Astrocyte (in vitro differentiated cells and primary cell): Measurements from ENCODE around the gene FGFRL1. TPM values are rescaled to one million over a fixed set of nuclear protein-coding genes. Genes with fewer than 3 reads are reported as not detected.

ENCODE experiments used
- DNase-seq: peaks from one replicate; pipeline ENCODE4 v3.0.0-alpha.2; 2010; ENCODE audit warnings: low read depth
- FAIRE-seq: peaks from 2 replicates; lab custom pipeline; 2011; peaks lifted over from hg19 to GRCh38; lab: Jason Lieb, UNC
- H2AFZ ChIP-seq: 2 replicates; pipeline ENCODE4 v1.6.0; 2012; ENCODE audit warnings: low read depth, low read length, inconsistent platforms
- H3K27ac ChIP-seq: 2 replicates; pipeline ENCODE4 v1.5.1; 2011; ENCODE audit warnings: low read depth, low read length, inconsistent platforms
- H3K27me3 ChIP-seq: 2 replicates; pipeline ENCODE4 v1.6.0; 2011; ENCODE audit warnings: low read length, inconsistent platforms; ENCODE audit not compliant: insufficient read depth
- H3K36me3 ChIP-seq: 2 replicates; pipeline ENCODE4 v1.5.1; 2011; ENCODE audit warnings: low read length, inconsistent platforms; ENCODE audit not compliant: insufficient read depth
- H3K4me1 ChIP-seq: 2 replicates; pipeline ENCODE4 v1.5.1; 2011; ENCODE audit warnings: low read length, inconsistent platforms; ENCODE audit not compliant: insufficient read depth
- H3K4me2 ChIP-seq: 2 replicates; pipeline ENCODE4 v1.6.0; 2012; ENCODE audit warnings: low read length, inconsistent platforms
- H3K4me3 ChIP-seq: 2 replicates; pipeline ENCODE4 v1.5.1; 2011; ENCODE audit warnings: low read depth, mild to moderate bottlenecking, low read length, inconsistent platforms; ENCODE audit not compliant: insufficient read depth
- H3K79me2 ChIP-seq: 2 replicates; pipeline ENCODE4 v1.6.0; 2012; ENCODE audit warnings: mild to moderate bottlenecking, low read length, inconsistent platforms; ENCODE audit not compliant: insufficient read depth
- H3K9ac ChIP-seq: 2 replicates; pipeline ENCODE4 v1.6.0; 2012; ENCODE audit warnings: mild to moderate bottlenecking, low read length, inconsistent platforms
- H3K9me3 ChIP-seq: 2 replicates; pipeline ENCODE4 v1.5.1; 2012; ENCODE audit warnings: low read depth, mild to moderate bottlenecking, low read length, inconsistent platforms; ENCODE audit not compliant: insufficient read depth
- H4K20me1 ChIP-seq: 2 replicates; pipeline ENCODE4 v1.6.0; 2012; ENCODE audit warnings: low read length, inconsistent platforms; ENCODE audit not compliant: insufficient read depth
- H3K27ac Mint-ChIP-seq: one replicate; pipeline ENCODE4 v1.8.0; 2021; ENCODE audit warnings: mild to moderate bottlenecking, mixed read lengths; ENCODE audit not compliant: unreplicated experiment
- H3K27me3 Mint-ChIP-seq: one replicate; pipeline ENCODE4 v1.8.0; 2021; ENCODE audit warnings: low read depth, mixed read lengths; ENCODE audit not compliant: unreplicated experiment
- H3K36me3 Mint-ChIP-seq: one replicate; pipeline ENCODE4 v1.8.0; 2021; ENCODE audit warnings: low read depth, mixed read lengths; ENCODE audit not compliant: unreplicated experiment
- H3K4me1 Mint-ChIP-seq: one replicate; pipeline ENCODE4 v1.8.0; 2021; ENCODE audit warnings: low read depth, mixed read lengths; ENCODE audit not compliant: unreplicated experiment
- H3K4me3 Mint-ChIP-seq: one replicate; pipeline ENCODE4 v1.8.0; 2021; ENCODE audit warnings: mild to moderate bottlenecking, moderate library complexity, mixed read lengths; ENCODE audit not compliant: unreplicated experiment
- H3K9me3 Mint-ChIP-seq: one replicate; pipeline ENCODE4 v1.8.0; 2021; ENCODE audit warnings: mild to moderate bottlenecking, mixed read lengths; ENCODE audit not compliant: unreplicated experiment
- EZH2 ChIP-seq: IDR thresholded peaks from 2 replicates; pipeline ENCODE4 v1.6.1; 2012; ENCODE audit warnings: mild to moderate bottlenecking, low read length, inconsistent platforms; ENCODE audit not compliant: insufficient read depth
- total RNA-seq: library from RNA; stranded (reverse); gene quantifications from 2 replicates; pipeline ENCODE4 v1.2.1, GENCODE V29; 2021
- TF ChIP-seq, protein P1 (sequence below): IDR thresholded peaks from 2 replicates; pipeline ENCODE4 v1.5.1; 2011; ENCODE audit warnings: low read depth, mild to moderate bottlenecking, inconsistent platforms, low read length, moderate library complexity; ENCODE audit not compliant: insufficient read depth

FGFRL1 gene
- total RNA-seq, 1 donor from 2014 or later, result 64.2 TPM

DNA sequence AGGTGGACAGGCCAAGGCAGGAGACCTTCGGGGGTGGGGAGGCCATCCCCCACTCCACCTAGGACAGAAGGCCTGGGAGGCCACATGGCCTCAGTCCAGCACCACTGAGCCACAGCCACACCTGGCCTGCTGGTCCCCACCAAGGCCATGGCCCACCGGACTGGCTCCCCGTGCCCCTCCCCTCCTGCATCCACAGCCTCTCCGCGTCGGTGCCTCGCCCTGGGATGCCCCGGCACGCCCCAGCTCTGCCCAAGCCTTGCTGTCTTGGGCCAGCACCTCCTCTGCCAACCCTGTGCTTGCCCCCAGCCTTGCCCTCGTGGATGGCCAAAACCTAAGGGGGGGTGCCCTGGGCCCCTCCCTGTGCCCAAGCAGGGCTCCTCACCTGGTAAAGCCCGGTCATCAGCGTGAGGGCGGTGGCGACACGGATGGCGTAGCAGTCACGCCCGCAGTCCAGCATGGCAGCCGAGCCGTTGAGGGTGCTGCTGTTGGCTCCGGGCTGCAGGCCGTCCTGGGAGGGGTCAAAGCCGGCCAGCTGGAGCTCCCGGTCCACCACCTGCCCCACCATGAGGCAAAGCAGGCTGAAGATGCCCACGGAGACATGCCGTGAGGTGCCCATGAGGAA is 20.6 kb upstream of the FGFRL1 start:
- H2AFZ ChIP-seq, result no peak overlapping the region
- peaks cover 12% of the 10 kb centered on the region for H4K20me1 ChIP-seq
- no peak overlapping the region for H3K4me3 ChIP-seq
- FAIRE-seq (no peak), DNase-seq (no peak)
- peaks cover 18% of the 10 kb centered on the region for H3K4me1 ChIP-seq
- no peak for TF ChIP-seq EZH2
- TF ChIP-seq, protein P1, sequence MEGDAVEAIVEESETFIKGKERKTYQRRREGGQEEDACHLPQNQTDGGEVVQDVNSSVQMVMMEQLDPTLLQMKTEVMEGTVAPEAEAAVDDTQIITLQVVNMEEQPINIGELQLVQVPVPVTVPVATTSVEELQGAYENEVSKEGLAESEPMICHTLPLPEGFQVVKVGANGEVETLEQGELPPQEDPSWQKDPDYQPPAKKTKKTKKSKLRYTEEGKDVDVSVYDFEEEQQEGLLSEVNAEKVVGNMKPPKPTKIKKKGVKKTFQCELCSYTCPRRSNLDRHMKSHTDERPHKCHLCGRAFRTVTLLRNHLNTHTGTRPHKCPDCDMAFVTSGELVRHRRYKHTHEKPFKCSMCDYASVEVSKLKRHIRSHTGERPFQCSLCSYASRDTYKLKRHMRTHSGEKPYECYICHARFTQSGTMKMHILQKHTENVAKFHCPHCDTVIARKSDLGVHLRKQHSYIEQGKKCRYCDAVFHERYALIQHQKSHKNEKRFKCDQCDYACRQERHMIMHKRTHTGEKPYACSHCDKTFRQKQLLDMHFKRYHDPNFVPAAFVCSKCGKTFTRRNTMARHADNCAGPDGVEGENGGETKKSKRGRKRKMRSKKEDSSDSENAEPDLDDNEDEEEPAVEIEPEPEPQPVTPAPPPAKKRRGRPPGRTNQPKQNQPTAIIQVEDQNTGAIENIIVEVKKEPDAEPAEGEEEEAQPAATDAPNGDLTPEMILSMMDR, result no peak
- H3K27ac Mint-ChIP-seq, result no peak overlapping the region
- no peaks in the 10 kb centered on the region for H3K27me3 ChIP-seq
- H3K36me3 ChIP-seq, result no peaks in the 10 kb centered on the region
- H3K9me3 ChIP-seq, result no peaks in the 10 kb centered on the region
- H3K4me3 Mint-ChIP-seq, result no peak overlapping the region
- no peak overlapping the region for H3K9ac ChIP-seq
- H3K27ac ChIP-seq, result no peak overlapping the region
- H3K27me3 Mint-ChIP-seq, result peaks cover 4% of the 10 kb centered on the region
- H3K36me3 Mint-ChIP-seq, result peaks cover 3% of the 10 kb centered on the region
- H3K4me2 ChIP-seq, result no peak overlapping the region
- H3K79me2 ChIP-seq, result no peaks in the 10 kb centered on the region
- no peaks in the 10 kb centered on the region for H3K9me3 Mint-ChIP-seq
- peaks cover 3% of the 10 kb centered on the region for H3K4me1 Mint-ChIP-seq

DNA sequence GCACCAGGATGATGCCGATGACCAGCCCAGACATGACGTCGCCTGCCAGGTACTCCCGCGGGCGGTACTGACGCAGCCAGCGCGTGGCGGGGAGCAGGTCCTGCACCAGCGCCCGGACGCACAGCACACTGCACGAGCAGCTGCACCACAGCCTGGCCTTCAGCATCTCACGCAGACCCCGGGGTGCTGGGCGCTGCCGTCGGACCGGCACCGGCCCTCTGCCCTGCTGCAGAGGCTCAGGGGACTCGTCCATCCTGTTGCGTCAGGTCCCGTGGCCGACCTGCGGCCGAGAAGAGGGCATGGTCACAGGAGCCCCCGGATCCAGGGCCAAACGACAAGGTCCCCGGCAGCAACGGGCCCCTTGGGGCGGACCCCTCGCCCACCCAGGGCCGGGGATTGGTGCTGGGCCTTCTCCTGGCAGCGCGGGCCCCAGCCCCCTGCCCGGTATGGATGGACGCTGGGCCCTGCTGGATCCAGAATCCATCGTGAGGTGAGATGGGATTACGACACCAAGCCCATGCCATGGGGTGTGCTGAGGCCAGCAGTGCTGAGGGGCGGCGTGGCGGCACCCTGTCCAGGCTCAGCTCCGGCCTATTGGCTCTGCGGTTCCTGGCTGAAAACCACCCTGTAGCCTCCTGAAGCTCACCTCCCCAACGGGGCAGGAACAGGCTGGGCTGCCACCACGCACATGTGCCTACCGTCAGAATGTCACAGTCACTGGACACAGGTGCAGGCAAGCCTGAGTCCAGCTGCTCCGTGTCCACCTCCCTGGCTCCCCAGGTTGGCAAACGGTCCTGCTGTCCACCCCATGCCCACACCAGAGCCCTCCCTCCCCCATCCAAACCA is 19.8 kb upstream of the FGFRL1 start:
- FAIRE-seq (no peak), DNase-seq (no peak)
- Histone ChIP-seq H3K79me2 (no peaks in the 10 kb centered on the region), H3K4me2 (no peak overlapping the region), H3K9me3 (no peaks in the 10 kb centered on the region), H3K9ac (no peak overlapping the region), H3K4me3 (no peak overlapping the region), H3K4me1 (peaks cover 11% of the 10 kb centered on the region), H4K20me1 (peaks cover 15% of the 10 kb centered on the region), H3K36me3 (no peaks in the 10 kb centered on the region), H3K27ac (no peak overlapping the region), H2AFZ (no peak overlapping the region), H3K27me3 (peaks cover 5% of the 10 kb centered on the region)
- Mint-ChIP-seq H3K9me3 (no peaks in the 10 kb centered on the region), H3K4me1 (no peaks in the 10 kb centered on the region), H3K4me3 (no peak overlapping the region), H3K27me3 (peaks cover 7% of the 10 kb centered on the region), H3K27ac (no peak overlapping the region), H3K36me3 (peaks cover 3% of the 10 kb centered on the region)
- TF ChIP-seq EZH2, result no peak
- TF ChIP-seq, protein P1, result no peak
